HG03135 (cell line): ENCODE data around the gene AMD1.

ENCODE experiments used
- ATAC-seq: cut with Tn5 transposase; IDR thresholded peaks from one replicate; pipeline ENCODE4 v1.9.1; 2021; ENCODE audit warnings: mild to moderate bottlenecking, moderate library complexity; ENCODE audit not compliant: unreplicated experiment

Gene AMD1

DNA sequence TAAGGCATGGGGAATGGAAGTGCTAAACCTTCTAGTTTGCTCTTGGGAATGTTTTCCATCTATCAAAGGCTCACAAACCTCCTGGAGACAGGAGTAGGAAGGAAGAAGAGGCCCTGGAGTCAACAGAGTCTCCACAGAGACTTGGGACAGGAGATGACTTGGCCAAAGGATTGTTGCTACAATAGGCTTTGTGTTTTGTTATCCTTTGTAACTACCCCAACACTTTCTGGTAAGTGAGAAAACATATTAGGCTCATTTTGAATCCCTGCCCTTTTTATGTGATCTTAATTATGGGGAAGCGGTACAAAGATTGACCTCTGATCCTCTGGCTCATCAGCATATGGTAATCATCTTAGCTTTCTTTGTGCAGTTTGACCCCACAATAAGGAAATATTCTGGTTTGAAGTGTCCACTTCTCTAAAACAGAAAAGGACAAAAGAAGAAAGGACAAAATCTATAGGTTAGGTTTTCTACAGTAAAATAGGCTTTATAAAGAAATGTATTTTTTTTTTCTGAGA lies 59.9 kb downstream of the AMD1 start:
- ATAC-seq, result no peak

- no peak for ATAC-seq
Measured at GRCh38 chr6:110935171-110935570, 60.6 kb downstream of the AMD1 start.

DNA sequence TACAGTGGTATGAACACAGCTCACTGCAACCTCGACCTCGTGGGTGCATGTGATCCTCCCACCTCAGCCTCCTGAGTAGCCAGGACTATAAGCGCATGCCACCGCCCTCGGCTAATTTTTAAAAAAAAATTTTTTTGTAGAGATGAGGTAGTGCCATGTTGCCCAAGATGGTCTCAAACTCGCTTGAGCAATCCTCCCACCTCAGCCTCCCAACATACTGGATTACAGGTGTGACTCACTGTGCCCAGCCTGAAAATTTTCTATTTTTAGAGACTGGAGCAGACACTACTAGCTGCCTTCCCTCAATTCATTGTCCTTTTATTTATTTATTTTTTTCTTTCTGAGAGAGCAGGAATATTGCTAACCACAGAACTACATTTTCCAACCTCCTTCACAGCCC lies 63.6 kb downstream of the AMD1 start:
- no peak for ATAC-seq

- ATAC-seq, result no peak
Measured at GRCh38 chr6:110939429-110940200, 65.0 kb downstream of the AMD1 start.

DNA sequence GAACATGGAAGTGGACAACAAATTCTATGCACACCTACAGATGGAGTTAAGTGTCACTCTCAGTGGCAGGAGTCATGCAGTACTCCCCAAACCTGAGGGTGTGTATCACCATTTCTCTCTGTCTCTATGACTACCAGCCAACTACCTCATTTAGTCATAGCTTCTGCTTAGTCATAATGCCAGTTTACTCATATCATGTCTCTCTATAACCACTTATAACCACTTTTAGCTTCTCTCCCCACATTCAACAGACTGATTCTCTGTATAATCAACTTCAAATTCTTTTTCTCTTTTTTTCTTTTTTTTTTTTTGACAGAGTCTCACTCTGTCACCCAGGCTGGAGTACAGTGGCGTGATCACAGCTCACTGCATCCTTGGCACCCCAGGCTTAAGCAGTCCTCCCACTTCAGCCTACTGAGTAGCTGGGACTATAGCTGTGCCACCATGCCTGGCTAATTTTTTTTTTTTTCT lies 70.1 kb downstream of the AMD1 start:
- ATAC-seq, result peak; percentile 98
